ENCODE data around the gene FIGNL2.

DNA sequence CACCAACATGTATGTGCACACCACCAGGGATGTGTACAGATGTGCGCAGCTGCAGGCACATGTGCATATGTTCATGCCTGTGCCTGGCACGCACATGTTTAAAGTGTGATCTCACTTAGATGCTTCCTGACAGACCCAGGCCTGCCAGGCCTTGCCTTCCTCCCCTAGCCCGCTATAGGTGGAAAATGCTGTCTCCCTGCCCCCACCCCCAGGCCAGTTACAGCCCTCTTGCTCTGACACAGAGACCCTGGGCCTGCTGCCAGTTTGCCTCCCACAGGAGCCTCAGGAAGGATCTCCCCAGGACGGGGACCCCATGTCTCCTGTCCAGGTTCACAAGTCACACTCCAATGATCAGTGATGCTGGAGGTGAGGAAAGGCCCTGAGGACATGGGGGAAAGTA is 21.6 kb downstream of the FIGNL2 start:
- TF ChIP-seq, protein P1, sequence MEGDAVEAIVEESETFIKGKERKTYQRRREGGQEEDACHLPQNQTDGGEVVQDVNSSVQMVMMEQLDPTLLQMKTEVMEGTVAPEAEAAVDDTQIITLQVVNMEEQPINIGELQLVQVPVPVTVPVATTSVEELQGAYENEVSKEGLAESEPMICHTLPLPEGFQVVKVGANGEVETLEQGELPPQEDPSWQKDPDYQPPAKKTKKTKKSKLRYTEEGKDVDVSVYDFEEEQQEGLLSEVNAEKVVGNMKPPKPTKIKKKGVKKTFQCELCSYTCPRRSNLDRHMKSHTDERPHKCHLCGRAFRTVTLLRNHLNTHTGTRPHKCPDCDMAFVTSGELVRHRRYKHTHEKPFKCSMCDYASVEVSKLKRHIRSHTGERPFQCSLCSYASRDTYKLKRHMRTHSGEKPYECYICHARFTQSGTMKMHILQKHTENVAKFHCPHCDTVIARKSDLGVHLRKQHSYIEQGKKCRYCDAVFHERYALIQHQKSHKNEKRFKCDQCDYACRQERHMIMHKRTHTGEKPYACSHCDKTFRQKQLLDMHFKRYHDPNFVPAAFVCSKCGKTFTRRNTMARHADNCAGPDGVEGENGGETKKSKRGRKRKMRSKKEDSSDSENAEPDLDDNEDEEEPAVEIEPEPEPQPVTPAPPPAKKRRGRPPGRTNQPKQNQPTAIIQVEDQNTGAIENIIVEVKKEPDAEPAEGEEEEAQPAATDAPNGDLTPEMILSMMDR (IDR thresholded peaks at IDR 0.05) = no peak
- TF ChIP-seq POLR2A (IDR thresholded peaks at IDR 0.05) = no peak

All from lower leg skin (tissue), 3 donors.